HG02588 (cell line): ENCODE results near the gene PRKCB.

Experiments
- ATAC-seq: cut with Tn5 transposase; IDR thresholded peaks from one replicate; pipeline ENCODE4 v1.9.1; 2021; ENCODE audit warnings: mild to moderate bottlenecking, moderate library complexity; ENCODE audit not compliant: unreplicated experiment

PRKCB gene

GRCh38 chr16:24117680-24118079 is 281.9 kb downstream of the PRKCB start:
- ATAC-seq, result no peak

DNA sequence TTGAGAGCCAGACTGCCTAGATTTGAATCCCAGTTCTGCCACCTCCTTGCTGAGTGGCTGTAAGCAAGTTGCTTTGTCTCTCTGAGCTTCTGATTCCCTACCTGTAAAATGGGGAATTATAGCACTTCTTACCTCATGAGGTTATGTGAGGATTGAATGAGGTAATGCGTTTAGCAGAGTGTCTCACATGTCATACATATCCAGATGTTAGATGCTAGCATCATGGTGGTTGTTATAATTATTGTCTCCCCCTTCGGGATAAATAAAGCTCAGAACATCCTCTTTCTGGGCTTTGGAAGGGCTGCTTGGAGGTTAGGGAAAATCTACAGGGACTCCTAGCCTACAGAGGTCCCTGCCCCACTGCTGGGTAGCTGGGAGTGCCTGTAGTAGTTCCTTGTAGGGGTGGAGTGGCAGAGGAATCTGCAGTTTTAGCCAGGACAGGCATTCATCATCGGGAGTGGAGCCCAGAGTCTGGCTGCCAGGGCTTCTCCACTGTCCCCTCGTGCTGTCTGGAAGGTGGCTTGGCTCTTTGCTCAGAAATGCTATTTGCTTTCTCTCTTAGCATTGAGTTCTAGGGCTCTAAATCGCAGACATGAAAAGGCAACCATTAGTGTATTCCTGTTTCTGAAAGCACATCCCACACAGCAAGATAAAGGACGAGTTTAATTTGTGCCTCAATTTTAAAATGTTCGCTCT is 282.5 kb downstream of the PRKCB start:
- ATAC-seq, result no peak

DNA sequence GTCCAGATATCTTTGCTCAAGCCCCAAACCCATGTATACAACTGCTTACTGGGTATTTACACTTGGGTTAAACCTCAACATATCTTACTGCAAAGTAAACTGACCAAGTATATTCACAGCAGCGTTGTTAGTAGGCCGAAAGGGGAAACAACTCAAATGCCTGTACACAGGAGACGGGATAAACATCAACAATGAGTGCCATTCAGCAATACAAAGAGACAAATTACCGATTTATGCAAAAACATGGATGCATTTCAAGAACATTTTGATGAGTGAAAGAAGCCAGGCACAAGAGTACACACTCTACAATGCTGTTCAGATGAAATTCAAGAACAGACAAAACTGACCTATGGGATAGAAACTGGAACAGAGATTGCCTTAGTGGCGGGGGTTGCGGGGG is 284.0 kb downstream of the PRKCB start:
- ATAC-seq, result no peak

DNA sequence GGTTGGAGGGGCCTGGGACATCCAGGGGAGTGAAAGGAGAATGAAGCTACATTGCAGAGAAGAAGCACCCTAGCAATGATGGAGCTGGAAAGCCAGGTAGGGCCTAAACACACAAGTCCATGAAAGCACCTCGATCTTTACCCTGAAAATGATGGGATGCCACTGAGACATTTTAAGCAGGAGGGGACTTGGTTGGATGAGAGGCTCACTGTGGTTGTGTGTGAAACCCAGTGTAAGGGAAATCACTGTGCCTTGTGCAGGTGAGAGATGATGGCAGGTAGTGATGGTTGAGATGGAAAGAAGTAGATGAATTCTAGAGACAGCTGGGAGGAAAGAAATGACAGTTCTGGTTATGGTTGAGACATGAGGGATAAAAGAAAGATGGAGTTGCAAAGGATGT is 287.5 kb downstream of the PRKCB start:
- no peak for ATAC-seq

GRCh38 chr16:24124291-24124690 is 288.5 kb downstream of the PRKCB start:
- ATAC-seq, result no peak

DNA sequence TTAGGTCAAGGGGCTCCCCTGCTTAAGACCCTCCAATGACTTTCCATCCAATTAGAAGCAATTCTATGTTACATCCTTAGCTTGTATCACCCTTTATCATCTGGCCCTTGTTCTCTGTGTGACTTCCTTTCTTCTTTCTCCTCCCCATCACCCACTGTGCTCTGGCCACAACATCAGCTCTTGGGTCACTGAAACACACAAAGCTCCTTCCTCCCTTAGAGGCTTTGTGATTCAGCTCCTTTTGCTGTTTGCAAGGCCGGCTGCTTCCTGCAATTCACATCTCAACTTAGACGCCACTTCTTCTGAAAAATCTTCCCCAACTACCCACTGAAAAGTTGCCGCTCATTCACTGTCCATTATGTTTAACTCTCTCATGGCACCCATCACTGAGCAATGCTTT is 289.4 kb downstream of the PRKCB start:
- ATAC-seq, result no peak

DNA sequence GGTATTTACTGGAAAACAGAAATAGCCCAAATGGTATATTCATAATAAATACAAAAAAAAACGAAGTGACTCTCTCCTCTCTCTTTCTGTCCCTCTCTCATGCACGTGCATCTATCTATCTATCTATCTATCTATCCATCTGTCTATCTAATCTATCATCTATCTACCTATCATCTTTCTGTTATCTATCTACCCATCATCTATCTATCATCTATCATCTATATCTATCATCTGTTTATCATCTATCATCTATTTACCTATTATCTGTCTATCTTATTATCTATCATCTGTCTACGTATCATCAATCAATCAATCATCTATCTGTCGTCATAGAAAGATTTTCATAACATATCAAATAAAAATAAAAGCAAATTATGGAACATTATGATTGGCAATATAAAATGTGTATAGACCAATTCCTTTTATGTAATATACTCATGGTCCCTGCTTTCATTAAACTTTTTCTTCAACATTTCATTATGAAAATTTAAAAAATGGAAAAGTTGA is 293.7 kb downstream of the PRKCB start:
- no peak for ATAC-seq

- no peak for ATAC-seq
These were observed 294.8 kb downstream of the PRKCB start for GRCh38 chr16:24130494-24131085.

GRCh38 chr16:24131294-24131693 is 295.5 kb downstream of the PRKCB start:
- no peak for ATAC-seq

- ATAC-seq, result no peak
These were observed 296.4 kb downstream of the PRKCB start for GRCh38 chr16:24132048-24132796.

GRCh38 chr16:24132797-24133155 is 297.0 kb downstream of the PRKCB start:
- ATAC-seq, result no peak

DNA sequence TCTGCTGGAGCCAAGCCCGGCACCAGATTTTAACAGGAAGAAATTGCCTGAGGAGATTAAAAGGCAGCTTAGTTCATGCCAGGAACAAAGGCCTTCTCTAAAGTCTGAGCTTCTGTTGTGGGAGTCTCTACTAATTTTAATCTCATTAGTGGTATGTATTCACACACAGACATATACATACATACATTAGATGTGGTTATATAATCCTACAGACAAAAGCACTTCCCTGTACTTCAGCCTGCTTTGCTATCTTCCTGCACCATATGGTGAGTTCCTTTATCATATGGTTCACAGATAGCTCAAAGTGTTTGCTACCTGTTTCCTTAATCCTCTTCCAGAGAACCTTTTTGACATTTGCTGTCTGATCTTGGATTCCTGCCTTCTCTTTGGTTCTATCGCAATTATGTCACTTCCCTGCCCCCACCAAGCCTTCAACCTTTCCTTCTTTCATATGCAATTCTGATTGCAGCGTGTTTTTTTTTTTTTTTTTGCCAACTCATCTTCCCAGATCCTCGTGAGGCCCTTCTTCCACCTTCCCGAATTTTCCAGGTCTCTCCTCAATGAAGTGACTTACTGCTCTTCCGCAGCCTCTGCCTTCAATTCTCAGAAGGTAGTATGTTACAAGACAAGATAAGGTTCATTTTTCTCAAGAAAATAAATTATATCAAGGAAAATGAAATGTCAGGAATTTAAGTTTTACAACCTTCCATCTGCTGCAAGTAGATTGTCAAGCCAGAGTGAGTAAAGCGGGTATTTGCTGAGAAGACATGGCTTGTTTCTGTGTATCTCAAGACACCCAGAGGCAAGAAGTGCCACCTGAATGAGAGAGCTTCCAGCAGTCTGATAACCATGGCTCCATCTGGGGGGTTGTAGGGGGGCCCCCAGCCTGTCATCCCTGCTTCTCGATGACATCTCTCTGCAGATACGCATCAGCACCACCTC is 300.1 kb downstream of the PRKCB start:
- no peak for ATAC-seq

DNA sequence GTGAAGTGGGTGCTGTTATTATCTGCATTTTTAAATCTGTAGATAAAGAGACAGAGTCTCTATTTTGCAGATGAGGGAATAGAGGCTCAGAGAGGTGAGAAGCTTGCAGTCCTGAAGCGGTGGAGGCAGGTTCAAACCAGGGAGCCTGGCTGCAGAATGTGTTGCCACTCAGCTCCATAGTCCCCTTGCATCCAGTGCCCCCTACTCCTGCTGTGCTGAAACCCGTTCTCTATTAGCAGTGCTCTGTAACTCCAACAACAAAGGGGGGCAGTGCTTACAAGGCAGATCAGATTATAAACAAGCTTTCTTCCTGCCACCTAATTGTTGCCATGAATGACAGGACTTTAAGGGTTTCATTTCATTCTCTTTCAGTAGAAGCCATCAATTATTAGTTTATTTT is 302.2 kb downstream of the PRKCB start:
- ATAC-seq, result no peak

DNA sequence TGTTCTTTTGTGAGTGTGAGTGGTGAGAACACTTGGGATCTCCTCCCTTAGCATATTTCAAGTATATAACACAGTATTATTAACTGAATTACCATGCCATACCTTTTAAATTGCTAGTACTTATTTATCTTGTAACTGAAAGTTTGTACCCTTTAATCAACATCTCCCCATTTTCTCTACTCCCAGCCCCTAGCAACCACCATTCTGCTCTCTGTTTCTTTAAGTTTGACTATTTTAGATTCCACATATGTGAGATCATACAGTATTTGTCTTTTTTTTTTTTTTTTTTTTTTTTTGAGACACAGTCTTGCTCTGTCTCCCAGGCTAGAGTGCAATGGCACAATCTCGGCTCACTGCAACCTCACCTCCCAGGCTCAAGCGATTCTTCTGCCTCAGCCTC is 302.8 kb downstream of the PRKCB start:
- ATAC-seq, result no peak

DNA sequence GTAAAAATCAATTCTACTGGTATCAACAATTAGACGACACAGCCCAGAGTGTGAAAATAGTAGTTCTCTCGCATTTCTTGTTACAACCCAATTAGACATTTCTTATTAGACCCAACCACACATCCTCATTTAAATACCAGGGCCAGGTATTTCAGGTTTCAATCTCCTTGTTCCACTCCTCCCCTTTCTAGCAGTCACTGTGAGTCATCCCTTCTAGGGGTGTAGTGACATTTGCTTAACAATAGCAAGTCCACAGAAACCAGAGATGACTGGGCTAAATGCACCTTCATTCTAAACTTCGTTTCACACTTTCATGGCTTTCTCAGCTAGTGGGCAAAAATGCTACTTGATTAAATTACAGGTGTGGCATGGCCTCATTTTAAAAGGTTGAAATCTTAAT is 303.5 kb downstream of the PRKCB start:
- no peak for ATAC-seq

DNA sequence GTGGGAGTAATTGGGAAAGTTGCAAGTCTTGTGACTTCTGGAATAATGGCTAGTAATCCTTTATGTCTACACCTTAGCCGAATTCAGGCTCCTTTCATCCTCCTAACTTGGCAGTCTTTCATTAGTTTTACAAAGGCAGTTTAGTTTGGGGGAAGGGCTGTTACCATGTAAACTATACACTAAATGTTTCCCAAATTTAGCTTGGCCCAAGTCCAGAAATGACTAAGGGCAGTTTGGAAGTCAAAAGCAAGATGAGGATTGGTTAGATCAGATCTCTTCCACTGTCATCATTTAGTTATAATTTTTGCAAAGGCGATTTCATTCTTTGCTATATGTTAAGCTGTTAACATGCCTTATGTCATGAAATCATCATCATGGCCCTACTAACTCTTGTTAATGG is 304.9 kb downstream of the PRKCB start:
- ATAC-seq, result no peak

DNA sequence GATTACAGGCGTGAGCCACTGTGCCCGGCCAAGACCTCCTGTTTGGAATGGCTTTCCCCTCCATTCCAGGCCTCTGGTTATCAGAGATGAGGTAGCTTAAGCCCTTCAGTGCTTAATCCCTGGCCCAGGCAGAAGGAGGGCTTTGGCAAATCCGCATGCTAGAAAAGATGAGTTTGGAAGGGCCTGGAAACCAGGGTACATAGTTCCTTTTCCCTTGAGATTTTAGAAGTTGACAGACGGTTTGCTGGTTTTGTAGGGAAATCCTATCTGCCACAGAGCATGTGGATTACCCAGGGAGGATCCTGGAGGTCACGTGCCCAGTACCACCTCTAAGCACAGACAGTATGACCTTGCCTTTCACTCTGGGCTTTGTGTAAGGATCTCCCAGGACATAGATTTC is 305.7 kb downstream of the PRKCB start:
- no peak for ATAC-seq

DNA sequence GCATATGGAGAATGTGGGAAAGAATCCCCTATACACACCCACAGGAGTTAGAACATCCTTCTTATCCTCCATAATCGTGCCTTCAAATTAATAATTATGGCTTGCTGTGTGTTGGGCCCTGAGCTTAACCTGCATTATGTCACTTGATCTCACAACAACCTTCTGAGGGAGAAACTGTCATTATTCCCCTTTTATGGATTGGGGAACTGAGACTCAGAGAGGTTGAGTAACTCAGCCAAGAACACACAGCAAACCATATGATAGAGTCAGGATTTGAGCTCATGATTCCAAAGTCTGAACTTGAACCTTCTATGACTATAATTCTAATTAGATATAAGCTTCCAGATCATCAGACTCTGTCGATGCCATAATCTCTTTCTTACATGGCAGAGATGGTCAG is 306.1 kb downstream of the PRKCB start:
- ATAC-seq, result no peak

GRCh38 chr16:24145927-24146326 is 310.1 kb downstream of the PRKCB start:
- ATAC-seq, result no peak

DNA sequence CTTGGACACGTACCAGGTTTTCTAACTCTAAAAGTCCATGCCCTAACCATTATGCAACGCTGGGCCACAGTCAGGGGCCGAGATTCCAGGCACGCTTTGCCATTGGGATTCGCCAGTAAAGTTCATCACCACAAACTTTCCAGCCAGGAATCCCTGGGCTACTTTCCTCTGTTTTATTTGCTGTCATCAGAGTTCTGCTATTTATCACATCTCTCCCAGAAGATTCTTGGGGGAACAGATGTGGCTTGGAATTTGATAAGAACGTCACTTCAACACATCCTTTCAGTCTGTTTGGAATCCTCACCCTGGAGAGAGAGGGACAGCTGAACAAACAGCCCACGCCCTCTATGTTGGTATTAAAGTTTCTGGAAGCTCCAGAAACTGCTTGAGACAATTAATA is 310.7 kb downstream of the PRKCB start:
- ATAC-seq, result no peak

DNA sequence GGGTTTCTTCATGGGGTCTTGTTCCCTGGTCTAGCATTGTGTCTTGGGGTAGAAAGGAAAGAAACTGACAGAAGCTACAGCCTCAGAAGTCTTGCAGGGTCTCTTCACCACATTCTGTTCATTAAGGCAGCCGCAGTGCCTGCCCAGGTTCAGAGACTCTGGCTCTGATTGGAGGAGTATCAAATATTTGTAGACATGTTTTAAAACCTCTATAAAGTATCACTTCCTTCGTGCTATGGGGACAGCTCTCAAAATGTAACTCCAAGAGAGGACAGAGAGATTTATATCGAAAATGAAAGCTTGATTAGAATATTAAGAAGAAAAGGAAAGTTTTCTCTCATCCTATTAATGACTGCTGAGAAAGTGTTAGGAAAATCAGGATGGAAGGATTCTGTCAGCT is 313.3 kb downstream of the PRKCB start:
- no peak for ATAC-seq
